Activated T-helper 1 cell treated with anti-CD3 and anti-CD28 coated beads, Interleukin-2, amount 50 U/mL, for 16 hours (primary cell): Measurements from ENCODE around the gene TYRP1.
"Not testable (repeated sequence)": the region's sequence is repeated elsewhere in the genome, so short reads cannot be mapped to it uniquely, and the experiment has no call there.

ENCODE experiments used
- DNase-seq, 2 donors: peaks; one replicate each; pipeline ENCODE4 v3.0.0-alpha.2; 2020; ENCODE audit warnings: low read depth in 1 of 2, low spot score in 1 of 2

Gene TYRP1, protein sequence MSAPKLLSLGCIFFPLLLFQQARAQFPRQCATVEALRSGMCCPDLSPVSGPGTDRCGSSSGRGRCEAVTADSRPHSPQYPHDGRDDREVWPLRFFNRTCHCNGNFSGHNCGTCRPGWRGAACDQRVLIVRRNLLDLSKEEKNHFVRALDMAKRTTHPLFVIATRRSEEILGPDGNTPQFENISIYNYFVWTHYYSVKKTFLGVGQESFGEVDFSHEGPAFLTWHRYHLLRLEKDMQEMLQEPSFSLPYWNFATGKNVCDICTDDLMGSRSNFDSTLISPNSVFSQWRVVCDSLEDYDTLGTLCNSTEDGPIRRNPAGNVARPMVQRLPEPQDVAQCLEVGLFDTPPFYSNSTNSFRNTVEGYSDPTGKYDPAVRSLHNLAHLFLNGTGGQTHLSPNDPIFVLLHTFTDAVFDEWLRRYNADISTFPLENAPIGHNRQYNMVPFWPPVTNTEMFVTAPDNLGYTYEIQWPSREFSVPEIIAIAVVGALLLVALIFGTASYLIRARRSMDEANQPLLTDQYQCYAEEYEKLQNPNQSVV

GRCh38 chr9:12693141-12693540, at the start of gene TYRP1:
Gene TYRP1 (plus strand): TSS chr9:12693385. CDS start chr9:12693997, 612 bp downstream.
- DNase-seq, result no peak

GRCh38 chr9:12643686-12644085, 49.5 kb upstream of the TYRP1 start:
- no peak for DNase-seq

DNA sequence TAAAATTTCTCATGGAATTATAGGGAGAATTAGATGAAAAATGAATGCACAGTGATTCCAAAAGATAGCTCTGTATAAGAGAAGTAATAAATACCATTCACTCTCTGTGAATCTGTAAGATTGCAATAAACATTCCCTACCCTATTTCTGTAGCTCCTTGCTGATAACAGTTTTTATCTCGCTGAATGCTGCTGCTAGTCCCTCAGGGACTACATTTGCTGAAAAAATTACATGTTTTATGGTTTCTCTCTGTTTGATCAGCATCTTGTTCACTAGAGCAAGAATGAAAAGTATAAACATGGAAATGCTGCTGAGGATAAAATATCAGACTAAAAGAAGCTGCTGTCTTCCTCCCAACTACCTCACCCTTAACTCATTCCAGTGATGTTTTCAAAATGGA, 44.3 kb upstream of the TYRP1 start:
- no peak for DNase-seq

- no peak for DNase-seq
Measured at GRCh38 chr9:12651125-12651524, 42.1 kb upstream of the TYRP1 start.

GRCh38 chr9:12652973-12653372, 40.2 kb upstream of the TYRP1 start:
- DNase-seq, result no peak

DNA sequence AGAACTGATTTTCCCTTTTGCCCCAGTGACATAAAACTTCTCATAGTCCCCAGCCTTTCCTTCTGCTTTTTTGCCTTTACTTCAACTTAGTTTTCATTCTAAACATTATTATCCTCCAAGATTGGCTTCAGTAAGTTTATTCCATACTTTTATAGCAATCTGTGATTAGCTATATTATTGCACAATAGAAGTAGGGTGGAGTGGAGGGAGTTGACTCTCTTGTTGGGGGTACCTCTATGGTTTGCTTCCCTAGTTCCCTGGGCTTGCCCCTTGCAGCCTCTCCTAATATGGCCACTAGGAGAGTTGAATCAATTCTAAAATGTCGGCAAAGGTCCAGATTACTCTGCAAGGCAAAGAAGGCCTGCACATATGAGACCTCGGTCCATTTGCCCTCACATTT, 36.4 kb upstream of the TYRP1 start:
- DNase-seq, result no peak

- no peak for DNase-seq
Measured at GRCh38 chr9:12657233-12657632, 36.0 kb upstream of the TYRP1 start.

- DNase-seq, result no peak
Measured at GRCh38 chr9:12657998-12658397, 35.2 kb upstream of the TYRP1 start.

DNA sequence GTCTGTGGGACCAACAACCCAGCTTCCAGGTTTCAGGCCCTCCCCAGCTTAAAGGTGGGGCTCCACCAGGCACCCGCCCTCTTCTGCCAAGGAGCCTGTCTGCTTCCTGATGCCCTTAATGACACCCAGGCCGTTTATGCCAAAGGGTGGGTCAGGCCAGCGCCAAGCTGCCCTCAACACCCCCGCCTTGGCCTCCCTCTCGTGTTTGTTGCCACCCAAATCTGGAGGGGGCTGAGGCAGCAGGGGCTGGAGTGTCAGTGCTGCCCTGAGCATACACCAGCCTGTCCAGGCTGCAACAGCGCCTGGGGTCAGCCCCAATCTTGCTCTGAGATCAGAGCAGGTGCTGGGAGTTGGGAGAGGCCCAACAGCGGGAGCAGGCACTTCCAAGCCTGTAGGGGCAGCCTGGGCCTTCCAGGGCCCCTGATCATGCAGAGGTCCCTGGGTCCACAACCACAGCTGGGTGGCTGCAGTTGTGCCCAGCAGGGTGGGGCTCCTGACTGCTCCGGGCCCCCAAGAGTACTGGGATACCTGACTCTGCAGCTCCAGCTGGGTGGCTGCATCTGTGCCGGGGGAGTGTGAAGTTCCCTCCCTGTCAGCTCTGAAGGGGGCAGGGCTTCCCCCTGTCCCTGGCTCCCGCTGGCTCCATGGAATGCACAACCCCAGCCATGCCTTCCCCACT, 34.5 kb upstream of the TYRP1 start:
- DNase-seq, result no peak

DNA sequence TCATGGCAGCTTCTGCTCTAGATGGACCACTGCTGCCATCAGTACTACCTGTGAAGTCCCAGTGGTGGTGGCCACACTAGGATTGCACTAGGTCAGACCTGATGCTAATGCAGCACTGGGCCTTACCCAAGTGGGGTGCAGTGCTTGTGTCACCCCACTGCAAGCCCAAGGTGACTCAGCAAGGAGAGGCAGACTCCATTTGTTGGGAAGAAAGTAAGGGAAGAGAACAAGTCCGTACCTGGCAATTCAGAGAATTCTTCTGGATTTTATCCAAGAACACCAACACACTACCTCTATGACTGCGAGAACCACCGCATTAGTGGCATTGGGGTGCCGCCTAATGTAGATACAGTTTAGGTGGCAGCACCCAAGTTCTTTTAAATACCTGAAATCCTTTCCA, 34.0 kb upstream of the TYRP1 start:
- no peak for DNase-seq

GRCh38 chr9:12666813-12667212, 26.4 kb upstream of the TYRP1 start:
- DNase-seq, result no peak

DNA sequence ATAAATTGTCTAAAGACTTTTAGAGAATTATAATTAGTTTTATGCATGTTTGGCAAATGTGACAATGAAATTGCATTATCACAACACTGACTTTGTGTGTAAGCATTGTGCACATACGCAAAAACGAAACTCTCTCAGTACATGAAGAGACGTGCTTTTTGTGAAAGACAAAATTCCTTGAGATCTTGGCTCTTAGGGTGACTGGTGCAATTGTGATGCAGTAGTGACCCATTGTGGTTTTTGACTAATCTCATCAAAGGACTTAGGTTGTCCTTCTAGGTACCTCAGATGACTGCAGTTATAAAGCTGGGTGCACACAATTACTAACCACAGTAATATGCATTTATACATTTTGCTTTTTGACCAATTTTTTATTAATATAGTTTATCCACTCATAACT, 25.3 kb upstream of the TYRP1 start:
- DNase-seq, result no peak

- no peak for DNase-seq
Measured at GRCh38 chr9:12670006-12670405, 23.2 kb upstream of the TYRP1 start.

GRCh38 chr9:12674961-12675360, 18.2 kb upstream of the TYRP1 start:
- DNase-seq, result no peak

- not testable (repeated sequence) for DNase-seq
Measured at GRCh38 chr9:12677462-12678126, 15.6 kb upstream of the TYRP1 start.

DNA sequence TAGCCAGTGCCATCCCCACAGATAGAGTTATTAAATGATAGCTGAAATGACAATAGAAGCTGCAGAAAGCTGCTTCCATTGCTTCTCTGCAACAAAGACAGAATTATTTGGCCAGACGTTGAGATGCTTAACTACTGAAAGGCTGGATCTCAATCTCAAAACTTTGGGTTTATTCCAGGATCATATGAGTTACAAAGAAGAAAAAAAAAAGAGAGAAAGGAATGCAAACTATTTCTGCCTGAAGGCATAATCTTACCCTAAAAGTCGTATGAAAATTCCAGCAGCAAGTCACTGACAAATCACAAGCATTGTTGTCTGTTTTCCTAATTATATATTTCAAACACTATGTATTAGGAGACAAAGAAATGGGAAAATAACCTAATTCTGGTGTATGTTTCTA, 12.8 kb upstream of the TYRP1 start:
- no peak for DNase-seq

DNA sequence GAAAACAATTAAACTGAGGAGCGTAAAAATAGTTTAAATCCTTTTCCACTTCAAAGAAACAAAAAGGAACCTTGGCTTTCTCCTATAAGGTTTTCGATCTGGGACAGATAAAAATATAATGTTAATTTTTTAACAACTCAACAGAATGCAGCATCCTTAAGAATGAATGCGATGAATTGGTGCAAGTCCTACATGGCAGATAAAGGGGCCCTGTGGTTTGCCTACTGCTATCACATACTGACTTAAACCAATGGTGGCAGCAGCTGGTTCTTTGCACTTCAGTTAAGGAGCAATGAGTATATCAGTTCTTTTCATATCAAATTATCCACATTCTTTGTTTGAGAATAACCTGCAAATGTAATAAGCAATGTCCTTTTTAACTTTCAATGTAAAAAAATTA, 12.4 kb upstream of the TYRP1 start:
- DNase-seq, result no peak

GRCh38 chr9:12681620-12682019, 11.6 kb upstream of the TYRP1 start:
- no peak for DNase-seq

- DNase-seq, result no peak
Measured at GRCh38 chr9:12684974-12685373, 8.2 kb upstream of the TYRP1 start.

GRCh38 chr9:12689233-12689632, 4.0 kb upstream of the TYRP1 start:
- no peak for DNase-seq

- DNase-seq, result no peak
Measured at GRCh38 chr9:12694013-12694412, 828 bp downstream of the TYRP1 start.

DNA sequence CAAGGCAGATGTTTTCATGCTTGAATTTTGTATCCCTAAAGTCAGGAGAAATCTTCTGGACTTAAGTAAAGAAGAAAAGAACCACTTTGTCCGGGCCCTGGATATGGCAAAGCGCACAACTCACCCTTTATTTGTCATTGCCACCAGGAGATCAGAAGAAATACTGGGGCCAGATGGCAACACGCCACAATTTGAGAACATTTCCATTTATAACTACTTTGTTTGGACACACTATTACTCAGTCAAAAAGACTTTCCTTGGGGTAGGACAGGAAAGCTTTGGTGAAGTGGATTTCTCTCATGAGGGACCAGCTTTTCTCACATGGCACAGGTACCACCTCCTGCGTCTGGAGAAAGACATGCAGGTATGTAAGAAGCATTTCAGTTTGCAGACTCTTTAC, 2.3 kb downstream of the TYRP1 start:
- no peak for DNase-seq
